ENCODE data around the gene SCAF4. TPM values are rescaled to one million over a fixed set of nuclear protein-coding genes. Genes with fewer than 3 reads are reported as not detected.

SCAF4 gene
- total RNA-seq, 2 experiments from 2014 or later, result 25.9 to 87.3 TPM

DNA sequence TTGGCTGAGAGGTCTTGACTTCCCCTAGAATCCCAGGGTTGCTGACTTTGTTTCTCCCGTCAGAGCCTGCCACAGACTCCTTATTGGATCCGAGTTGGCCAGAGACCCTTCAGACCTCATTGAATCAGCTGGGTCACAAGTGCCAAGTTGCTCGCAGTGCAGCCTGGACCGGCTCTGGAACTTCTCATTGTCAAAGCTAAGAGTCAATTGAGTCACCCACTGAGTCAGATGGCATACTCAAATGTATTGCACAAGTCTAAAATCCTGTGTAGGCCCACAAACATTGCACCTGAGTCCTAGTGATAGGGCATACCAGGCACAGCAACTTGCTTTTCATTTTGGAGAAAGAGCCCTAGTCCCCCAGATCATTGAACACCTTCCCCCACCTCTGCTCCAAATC lies 20.4 kb upstream of the SCAF4 start:
- H3K36me3 ChIP-seq (ENCODE audit: insufficient read depth, low read length), result no peaks in the 10 kb centered on the region
- H3K79me2 ChIP-seq (ENCODE audit: insufficient read depth, low read depth, low read length), result no peaks in the 10 kb centered on the region
- no peak for DNase-seq (ENCODE audit: low spot score)
- intact Hi-C loops (cut with micrococcal nuclease; ENCODE audit: unreplicated experiment), result no loop called here
- H3K4me3 ChIP-seq (ENCODE audit: low read depth, low read length, poor library complexity, severe bottlenecking), result no peak overlapping the region
- no peaks in the 10 kb centered on the region for H3K9me2 ChIP-seq (ENCODE audit: insufficient read depth, low read length)
- ChIA-PET POLR2A (no interaction called here), CTCF (ENCODE audit: unreplicated experiment) (no interaction called here)
- no peak overlapping the region for H3K4me2 ChIP-seq (ENCODE audit: low read length)
- BruUV-seq (replicated peaks), result no TSS peak
- H2AFZ ChIP-seq (ENCODE audit: low read length), result no peak overlapping the region
- TF ChIP-seq, protein P1, sequence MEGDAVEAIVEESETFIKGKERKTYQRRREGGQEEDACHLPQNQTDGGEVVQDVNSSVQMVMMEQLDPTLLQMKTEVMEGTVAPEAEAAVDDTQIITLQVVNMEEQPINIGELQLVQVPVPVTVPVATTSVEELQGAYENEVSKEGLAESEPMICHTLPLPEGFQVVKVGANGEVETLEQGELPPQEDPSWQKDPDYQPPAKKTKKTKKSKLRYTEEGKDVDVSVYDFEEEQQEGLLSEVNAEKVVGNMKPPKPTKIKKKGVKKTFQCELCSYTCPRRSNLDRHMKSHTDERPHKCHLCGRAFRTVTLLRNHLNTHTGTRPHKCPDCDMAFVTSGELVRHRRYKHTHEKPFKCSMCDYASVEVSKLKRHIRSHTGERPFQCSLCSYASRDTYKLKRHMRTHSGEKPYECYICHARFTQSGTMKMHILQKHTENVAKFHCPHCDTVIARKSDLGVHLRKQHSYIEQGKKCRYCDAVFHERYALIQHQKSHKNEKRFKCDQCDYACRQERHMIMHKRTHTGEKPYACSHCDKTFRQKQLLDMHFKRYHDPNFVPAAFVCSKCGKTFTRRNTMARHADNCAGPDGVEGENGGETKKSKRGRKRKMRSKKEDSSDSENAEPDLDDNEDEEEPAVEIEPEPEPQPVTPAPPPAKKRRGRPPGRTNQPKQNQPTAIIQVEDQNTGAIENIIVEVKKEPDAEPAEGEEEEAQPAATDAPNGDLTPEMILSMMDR (conservative IDR thresholded peaks at IDR 0.05; ENCODE audit: low read length), result no peak
- TF ChIP-seq EZH2phosphoT487 (IDR thresholded peaks at IDR 0.05; ENCODE audit: borderline replicate concordance, low read depth, low read length), result no peak
- no peaks in the 10 kb centered on the region for H3K9me3 ChIP-seq (ENCODE audit: low read length)
- no peaks in the 10 kb centered on the region for H3K4me1 ChIP-seq (ENCODE audit: insufficient read depth, low read length, poor library complexity, severe bottlenecking)
- H4K20me1 ChIP-seq (ENCODE audit: insufficient read depth, low read length), result no peaks in the 10 kb centered on the region
- H3K27ac ChIP-seq (ENCODE audit: low read depth, low read length, poor library complexity, severe bottlenecking), result no peak overlapping the region

DNA sequence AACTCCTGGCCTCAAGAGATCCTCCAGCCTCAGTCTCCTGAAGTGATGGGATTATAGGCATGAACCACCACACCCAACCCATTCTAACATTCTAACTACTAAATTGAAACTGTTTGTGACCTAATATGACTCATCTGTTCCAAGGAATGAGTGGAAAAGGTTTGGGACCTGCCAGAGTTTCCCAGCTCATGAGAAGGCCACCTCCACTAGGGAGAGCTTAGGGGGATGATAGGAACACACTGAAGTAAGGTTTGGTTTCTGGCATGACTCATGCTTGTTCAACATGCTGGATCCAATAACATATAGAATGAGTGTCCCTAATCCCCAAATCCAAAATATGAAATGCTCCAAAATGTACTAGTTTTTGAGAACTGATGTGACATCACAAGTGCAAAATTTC lies 18.9 kb upstream of the SCAF4 start:
- no peak overlapping the region for H3K27ac ChIP-seq (ENCODE audit: low read depth, low read length, poor library complexity, severe bottlenecking)
- TF ChIP-seq, protein P1 (conservative IDR thresholded peaks at IDR 0.05; ENCODE audit: low read length), result no peak
- no peak for TF ChIP-seq EZH2phosphoT487 (IDR thresholded peaks at IDR 0.05; ENCODE audit: borderline replicate concordance, low read depth, low read length)
- H3K4me1 ChIP-seq (ENCODE audit: insufficient read depth, low read length, poor library complexity, severe bottlenecking), result no peaks in the 10 kb centered on the region
- no peak overlapping the region for H3K4me3 ChIP-seq (ENCODE audit: low read depth, low read length, poor library complexity, severe bottlenecking)
- no peak for DNase-seq (ENCODE audit: low spot score)
- H3K79me2 ChIP-seq (ENCODE audit: insufficient read depth, low read depth, low read length), result no peaks in the 10 kb centered on the region
- intact Hi-C loops (cut with micrococcal nuclease; ENCODE audit: unreplicated experiment), result no loop called here
- CTCF ChIA-PET (ENCODE audit: unreplicated experiment), result no interaction called here
- no peaks in the 10 kb centered on the region for H4K20me1 ChIP-seq (ENCODE audit: insufficient read depth, low read length)
- H2AFZ ChIP-seq (ENCODE audit: low read length), result no peak overlapping the region
- POLR2A ChIA-PET, result interaction anchor here (1.0 kb wide), 1 partner anchor 14 kb away, joined by 5 read pairs; no protein-coding TSS in a partner anchor
- H3K9me3 ChIP-seq (ENCODE audit: low read length), result peaks cover 7% of the 10 kb centered on the region
- H3K9me2 ChIP-seq (ENCODE audit: insufficient read depth, low read length), result no peaks in the 10 kb centered on the region
- no peak overlapping the region for H3K4me2 ChIP-seq (ENCODE audit: low read length)
- no TSS peak for BruUV-seq (replicated peaks)
- peaks cover 5% of the 10 kb centered on the region; the same call in 1 of the 2 replicates for H3K36me3 ChIP-seq (ENCODE audit: insufficient read depth, low read length)

DNA sequence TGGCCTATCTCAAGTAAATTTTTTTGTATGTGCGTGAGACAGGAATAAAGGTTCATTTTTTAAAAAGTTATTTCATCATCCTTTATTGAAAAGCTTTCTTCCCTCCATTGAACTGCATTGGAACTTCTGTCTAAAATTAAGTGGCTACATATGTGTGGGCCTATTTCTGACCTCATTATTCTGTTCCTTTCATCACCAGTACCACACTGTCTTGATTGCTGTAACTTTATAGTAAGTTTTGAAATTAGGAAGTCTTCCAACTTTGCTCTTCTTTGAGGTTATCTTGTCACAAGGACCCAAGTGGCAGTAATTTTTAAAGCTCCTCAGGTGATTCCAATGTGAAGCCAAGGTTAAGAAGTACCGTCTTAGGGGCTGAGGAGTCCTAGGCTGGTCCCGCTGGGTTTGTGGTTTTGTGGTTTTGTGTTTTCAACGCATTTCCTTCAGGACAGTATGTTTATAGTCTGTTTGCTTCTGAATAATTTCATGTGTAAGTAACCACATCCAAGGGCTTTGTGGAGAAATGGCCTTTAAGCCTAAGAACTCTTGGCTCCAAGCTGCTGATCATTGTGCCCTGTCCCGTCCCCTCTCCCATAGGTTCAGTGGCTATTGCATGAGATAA lies 12.4 kb upstream of the SCAF4 start:
- Histone ChIP-seq H3K36me3 (ENCODE audit: insufficient read depth, low read length) (peaks cover 21% of the 10 kb centered on the region; the same call in 1 of the 2 replicates), H3K4me1 (ENCODE audit: insufficient read depth, low read length, poor library complexity, severe bottlenecking) (peaks cover 10% of the 10 kb centered on the region), H3K4me3 (ENCODE audit: low read depth, low read length, poor library complexity, severe bottlenecking) (no peak overlapping the region), H3K9me2 (ENCODE audit: insufficient read depth, low read length) (no peaks in the 10 kb centered on the region), H3K4me2 (ENCODE audit: low read length) (no peak overlapping the region), H3K79me2 (ENCODE audit: insufficient read depth, low read depth, low read length) (no peaks in the 10 kb centered on the region), H2AFZ (ENCODE audit: low read length) (no peak overlapping the region), H4K20me1 (ENCODE audit: insufficient read depth, low read length) (no peaks in the 10 kb centered on the region), H3K27ac (ENCODE audit: low read depth, low read length, poor library complexity, severe bottlenecking) (no peak overlapping the region), H3K9me3 (ENCODE audit: low read length) (peaks cover 32% of the 10 kb centered on the region)
- TF ChIP-seq, protein P1 (conservative IDR thresholded peaks at IDR 0.05; ENCODE audit: low read length), result no peak
- TF ChIP-seq EZH2phosphoT487 (IDR thresholded peaks at IDR 0.05; ENCODE audit: borderline replicate concordance, low read depth, low read length), result no peak
- ChIA-PET CTCF (ENCODE audit: unreplicated experiment) (no interaction called here), POLR2A (interaction anchor here (0.6 to 3.6 kb wide), 4 partner anchors 10 to 28 kb away, joined by 3 to 20 read pairs (median 5); no protein-coding TSS in a partner anchor)
- intact Hi-C loops (cut with micrococcal nuclease; ENCODE audit: unreplicated experiment), result no loop called here
- BruUV-seq (replicated peaks), result no TSS peak
- DNase-seq (ENCODE audit: low spot score), result no peak
